SK-N-SH (cell line): ENCODE data around the gene PUSL1.

Experiments
- CTCF ChIP-seq: fragments of 200-600 bp; sonication (generic); IDR thresholded peaks from 2 replicates; pipeline ENCODE4 v1.6.1; 2017; ENCODE audit warnings: antibody characterized with exemption, mild to moderate bottlenecking, moderate library complexity
- NFIC ChIP-seq: IDR thresholded peaks from 2 replicates; pipeline ENCODE4 v1.4.0; 2012; ENCODE audit warnings: borderline replicate concordance
- RAD21 ChIP-seq: IDR thresholded peaks from 2 replicates; pipeline ENCODE4 v1.6.1; 2012; ENCODE audit warnings: mild to moderate bottlenecking, low read length
- SMC3 ChIP-seq: IDR thresholded peaks from 2 replicates; pipeline ENCODE4 v1.6.1; 2012; ENCODE audit warnings: low read depth, low read length, improper control_type of control experiment
- TAF1 ChIP-seq: IDR thresholded peaks from 2 replicates; pipeline ENCODE4 v1.6.1; 2012; ENCODE audit warnings: low read depth, mild to moderate bottlenecking, low read length, moderate library complexity, borderline replicate concordance
- YY1 ChIP-seq: IDR thresholded peaks from 2 replicates; pipeline ENCODE4 v1.4.0; 2012; ENCODE audit warnings: low read depth, mild to moderate bottlenecking
- TF ChIP-seq, protein P1 (sequence below): fragments of 150-350 bp; IDR thresholded peaks from 2 replicates; pipeline ENCODE4 v1.6.1; 2017; ENCODE audit warnings: antibody characterized with exemption, low read length, low read depth, borderline replicate concordance

- no peak for TF ChIP-seq TAF1
- no peak for TF ChIP-seq CTCF
- no peak for TF ChIP-seq YY1
- TF ChIP-seq SMC3: no peak
- TF ChIP-seq NFIC: no peak
- no peak for TF ChIP-seq RAD21
- TF ChIP-seq, protein P1, sequence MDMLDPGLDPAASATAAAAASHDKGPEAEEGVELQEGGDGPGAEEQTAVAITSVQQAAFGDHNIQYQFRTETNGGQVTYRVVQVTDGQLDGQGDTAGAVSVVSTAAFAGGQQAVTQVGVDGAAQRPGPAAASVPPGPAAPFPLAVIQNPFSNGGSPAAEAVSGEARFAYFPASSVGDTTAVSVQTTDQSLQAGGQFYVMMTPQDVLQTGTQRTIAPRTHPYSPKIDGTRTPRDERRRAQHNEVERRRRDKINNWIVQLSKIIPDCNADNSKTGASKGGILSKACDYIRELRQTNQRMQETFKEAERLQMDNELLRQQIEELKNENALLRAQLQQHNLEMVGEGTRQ: no peak
Measured at GRCh38 chr1:1287288-1288110, 20.9 kb upstream of the PUSL1 start.
